Measurements from ENCODE around the gene GLMN.

The GLMN gene, protein sequence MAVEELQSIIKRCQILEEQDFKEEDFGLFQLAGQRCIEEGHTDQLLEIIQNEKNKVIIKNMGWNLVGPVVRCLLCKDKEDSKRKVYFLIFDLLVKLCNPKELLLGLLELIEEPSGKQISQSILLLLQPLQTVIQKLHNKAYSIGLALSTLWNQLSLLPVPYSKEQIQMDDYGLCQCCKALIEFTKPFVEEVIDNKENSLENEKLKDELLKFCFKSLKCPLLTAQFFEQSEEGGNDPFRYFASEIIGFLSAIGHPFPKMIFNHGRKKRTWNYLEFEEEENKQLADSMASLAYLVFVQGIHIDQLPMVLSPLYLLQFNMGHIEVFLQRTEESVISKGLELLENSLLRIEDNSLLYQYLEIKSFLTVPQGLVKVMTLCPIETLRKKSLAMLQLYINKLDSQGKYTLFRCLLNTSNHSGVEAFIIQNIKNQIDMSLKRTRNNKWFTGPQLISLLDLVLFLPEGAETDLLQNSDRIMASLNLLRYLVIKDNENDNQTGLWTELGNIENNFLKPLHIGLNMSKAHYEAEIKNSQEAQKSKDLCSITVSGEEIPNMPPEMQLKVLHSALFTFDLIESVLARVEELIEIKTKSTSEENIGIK

DNA sequence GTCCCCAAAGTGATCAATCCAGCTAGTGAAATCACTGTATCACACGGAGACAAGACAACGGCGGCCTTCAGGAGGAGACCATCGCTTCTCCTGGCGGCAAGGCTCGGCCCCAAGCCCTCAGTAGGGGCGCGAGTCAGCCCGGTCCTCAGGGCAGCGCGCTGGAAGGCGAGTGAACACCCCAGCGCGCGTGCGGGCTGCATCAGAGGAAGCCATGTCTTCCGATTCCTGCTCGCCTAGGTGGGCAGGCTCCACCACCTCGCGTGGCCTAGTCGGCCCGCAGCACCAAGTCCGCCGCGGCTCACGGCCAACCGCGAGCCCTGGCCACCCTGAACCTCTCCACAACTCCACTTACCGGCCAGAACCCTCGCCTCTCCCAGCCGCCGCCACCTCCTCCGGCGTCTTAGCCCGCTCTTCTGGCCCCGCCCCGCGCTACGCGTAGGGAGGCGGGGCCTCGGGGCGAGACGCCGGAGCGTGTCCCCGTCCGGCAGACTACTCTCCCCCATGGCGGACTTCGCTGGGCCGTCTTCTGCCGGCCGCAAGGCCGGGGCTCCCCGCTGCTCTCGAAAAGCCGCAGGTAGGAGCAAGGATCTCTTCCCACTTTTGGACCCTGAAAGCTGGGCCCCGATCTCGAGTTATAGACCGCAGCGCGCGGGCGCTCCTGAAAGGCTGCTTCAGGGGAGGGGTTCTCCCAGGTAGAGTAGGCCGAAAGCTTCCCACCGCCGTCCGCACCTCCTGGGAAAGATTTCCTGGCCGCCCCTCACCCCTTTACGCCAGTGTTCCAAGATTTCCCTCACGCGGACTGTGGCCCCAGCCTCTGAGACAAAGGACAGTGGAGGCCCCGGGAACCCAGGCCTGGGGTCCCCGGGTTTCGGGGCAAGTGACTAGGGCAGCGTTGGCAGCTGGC is at the start of gene GLMN, which contains the start of gene RPAP2:
GLMN (minus strand) TSS at position 415 of the 904 bp plus-strand sequence. CDS start 988 bp downstream, outside the sequence.
RPAP2 (plus strand) TSS at position 487 of the 904 bp plus-strand sequence; CDS start at position 502, 15 bp downstream.
- peak; percentile 80 to 96 for DNase-seq

DNA sequence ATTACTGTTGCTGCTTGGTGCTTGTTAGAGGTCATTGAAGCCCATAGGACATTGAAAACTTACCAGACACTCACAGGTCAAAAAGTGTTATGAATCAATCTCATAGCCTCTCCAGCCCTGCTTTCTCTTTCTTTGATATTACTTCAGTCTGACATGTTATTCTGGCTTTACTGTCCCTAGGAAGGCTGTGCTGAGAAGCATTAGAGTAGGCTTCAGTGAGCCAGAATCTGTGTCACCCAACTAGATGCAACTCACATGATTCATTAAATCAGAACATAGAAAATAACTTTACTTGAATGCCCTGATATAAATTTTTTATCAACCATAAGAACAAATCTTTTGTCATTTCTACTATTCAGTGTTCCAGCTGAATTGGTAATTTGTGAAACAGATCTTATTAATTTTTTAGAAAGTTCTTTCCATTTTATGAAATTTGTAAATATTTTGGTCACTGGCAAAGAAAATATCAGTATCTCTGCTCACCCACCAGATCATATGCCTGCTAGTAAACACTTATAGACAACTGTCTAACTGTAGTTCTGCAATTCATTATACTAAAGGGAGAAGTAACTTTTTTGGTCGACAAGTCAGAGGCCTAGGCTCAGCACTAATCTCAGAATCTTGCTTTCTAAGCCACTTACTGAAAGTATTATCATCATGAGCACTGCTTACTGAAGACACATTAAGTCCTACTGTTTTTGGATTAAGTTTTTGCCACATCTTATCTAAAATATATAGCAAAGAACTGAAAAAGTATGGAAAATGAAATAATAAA is 48.3 kb upstream of the GLMN start:
- no peak for DNase-seq

DNA sequence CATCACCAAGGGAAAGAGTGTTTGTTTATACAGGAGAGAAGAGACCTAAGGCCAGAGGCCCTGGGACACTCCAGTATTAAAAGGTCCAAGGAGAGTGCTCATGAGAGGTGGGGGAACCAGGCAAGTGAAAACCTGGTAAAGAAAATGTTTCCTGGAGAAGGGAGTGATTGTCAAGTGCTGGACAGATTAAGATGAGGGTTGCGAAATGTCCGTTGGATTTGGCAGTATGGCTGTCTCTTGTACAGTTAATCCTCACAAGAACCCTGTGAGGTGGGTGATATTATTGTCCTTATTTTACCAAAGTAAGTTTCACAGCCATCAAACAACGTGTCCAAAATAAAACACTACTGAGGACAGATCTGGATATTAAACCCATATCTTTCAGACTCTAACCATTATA is 44.3 kb upstream of the GLMN start:
- DNase-seq, result no peak

DNA sequence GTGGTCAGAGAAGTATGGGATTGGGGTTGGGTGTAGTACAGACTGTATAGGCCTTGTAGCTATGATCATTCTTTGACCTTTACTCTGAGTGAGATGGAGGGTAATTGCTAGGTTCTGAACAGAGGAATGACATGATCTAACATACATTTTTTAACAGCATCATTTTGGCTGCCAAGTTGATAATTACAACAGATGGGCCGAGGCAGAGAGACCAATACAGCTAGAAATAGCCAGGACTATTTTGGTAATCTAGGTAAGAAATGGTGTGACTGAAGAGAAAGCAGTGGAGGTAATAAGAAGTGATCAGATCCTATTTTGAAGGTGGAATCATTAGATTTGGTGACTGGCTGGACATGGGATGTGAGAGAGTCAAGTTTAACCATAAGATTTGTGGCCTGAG is 43.6 kb upstream of the GLMN start:
- no peak for DNase-seq

DNA sequence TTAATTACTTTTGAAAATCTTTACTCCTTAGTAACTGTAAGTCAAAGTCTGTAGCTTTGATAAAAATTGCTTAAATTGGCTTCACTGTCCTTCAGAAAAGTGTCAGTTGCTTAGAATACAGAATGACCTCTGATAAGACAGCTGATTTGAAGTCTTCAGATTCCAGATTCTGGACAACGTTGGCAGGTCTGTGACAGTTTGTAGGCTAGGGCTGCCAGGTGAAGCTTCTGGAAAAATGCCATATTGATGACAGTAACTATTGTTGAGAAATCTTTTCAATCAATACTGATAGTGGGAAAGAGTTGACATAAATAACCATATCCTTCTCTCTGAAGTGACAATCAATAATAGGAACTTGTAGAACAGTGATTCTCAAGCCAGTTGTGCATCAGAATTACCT is 41.4 kb upstream of the GLMN start:
- DNase-seq, result no peak

DNA sequence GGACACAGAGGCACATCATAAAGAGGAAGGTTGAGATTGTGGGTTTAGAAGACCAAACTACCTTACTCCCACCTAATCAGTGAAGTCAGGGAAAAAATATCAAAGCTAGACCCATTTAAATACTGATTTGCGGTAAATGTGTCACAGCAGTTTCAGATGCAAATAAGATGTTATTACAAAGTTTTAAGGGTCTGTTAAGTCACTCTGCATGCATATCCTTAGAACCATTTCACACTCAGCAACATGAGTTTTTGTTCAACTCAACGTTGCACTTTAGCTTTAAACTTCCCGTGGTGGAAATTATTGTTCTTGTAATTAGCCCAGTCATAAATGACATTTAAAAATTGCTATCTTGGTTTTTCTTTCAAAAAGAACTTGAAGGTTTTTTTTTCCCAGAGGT is 34.9 kb upstream of the GLMN start:
- no peak for DNase-seq

DNA sequence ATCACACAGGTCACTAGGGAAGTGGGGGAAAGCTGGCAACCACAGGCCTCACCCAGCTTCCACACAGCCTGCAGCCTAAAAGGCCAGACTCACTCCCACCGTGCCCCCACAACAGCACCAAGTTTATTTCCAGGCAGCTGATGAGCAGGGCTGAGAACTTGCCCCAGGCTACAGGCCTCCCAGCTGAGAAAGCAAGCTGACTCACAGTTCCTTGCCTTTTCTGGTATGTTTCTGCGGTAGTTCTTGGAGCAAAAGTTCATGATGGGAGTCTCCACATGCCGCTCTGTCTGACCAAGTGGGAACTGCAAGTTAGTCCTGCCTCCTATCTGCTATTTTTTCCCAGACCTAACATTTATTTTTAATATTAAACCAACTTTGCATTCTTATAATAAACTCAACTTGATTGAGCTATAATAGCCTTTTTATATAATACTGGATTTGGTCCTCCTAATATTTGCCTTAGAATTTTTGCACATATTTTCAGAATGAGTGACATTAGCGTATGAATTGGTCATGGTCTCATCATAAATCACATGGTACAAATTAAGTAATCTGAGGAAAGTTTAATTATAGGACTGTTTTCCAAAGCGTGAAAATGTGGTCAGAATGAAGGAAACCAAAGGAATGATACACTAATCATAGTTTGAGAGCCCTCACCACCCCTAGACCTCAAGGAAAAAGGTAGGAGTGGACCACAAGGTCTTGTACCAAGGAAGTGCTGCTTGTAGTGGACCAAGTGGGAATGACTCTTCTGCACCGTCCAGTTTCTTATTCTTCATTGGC is 30.8 kb upstream of the GLMN start:
- no peak for DNase-seq

DNA sequence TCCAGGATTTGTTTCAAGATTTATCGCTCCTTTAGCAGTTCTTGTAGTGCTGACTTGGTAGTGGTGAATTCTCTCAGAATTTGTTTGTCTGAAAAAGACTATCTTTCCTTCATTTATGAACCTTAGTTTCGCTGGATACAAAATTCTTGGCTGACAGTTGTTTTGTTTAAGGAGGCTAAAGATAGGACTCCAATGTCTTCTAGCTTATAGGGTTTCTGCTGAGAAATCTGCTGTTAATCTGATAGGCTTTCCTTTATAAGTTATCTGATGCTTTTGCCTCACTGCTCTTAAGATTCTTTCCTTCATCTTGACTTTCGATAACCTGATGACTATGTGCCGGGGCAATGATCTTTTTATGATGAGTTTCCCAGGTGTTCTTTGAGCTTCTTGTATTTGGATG is 29.0 kb upstream of the GLMN start:
- DNase-seq, result no peak

DNA sequence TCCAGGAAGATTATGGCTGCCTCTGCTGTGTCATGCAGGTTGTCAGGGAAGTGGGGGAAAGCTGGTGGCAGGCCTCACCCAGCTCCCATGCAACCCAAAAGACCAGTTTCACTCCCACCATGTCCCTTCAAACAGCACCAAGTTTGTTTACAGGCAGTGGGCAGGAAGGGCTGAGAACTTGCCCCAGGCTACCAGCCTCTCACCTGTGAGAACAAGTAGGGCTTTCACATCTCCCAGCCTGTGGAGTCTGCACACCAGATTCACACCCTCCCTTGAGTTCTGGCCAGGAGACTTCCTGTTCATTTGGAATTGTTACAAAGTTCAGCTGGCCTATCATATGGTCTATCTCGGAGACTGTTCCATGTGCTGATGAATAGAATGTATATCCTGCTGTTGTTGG is 27.9 kb upstream of the GLMN start:
- DNase-seq, result no peak

DNA sequence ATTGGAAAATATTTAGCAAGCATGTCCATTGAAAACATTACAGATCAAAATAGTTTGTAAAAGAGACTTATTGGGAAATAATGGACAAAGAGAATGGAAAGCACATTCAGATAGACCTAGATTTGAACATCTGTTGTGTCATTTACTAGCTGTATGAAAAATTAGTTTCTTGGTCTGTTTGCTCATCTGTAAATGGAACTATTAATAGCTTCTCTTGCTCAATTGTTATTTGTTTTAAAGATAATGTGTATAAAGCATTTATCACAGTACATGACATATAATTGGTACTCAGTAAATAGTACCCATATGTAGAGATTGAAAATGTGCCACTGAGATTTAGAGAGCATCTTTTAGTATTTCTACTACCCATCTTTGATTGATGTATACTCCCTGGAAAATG is 26.0 kb upstream of the GLMN start:
- no peak for DNase-seq

DNA sequence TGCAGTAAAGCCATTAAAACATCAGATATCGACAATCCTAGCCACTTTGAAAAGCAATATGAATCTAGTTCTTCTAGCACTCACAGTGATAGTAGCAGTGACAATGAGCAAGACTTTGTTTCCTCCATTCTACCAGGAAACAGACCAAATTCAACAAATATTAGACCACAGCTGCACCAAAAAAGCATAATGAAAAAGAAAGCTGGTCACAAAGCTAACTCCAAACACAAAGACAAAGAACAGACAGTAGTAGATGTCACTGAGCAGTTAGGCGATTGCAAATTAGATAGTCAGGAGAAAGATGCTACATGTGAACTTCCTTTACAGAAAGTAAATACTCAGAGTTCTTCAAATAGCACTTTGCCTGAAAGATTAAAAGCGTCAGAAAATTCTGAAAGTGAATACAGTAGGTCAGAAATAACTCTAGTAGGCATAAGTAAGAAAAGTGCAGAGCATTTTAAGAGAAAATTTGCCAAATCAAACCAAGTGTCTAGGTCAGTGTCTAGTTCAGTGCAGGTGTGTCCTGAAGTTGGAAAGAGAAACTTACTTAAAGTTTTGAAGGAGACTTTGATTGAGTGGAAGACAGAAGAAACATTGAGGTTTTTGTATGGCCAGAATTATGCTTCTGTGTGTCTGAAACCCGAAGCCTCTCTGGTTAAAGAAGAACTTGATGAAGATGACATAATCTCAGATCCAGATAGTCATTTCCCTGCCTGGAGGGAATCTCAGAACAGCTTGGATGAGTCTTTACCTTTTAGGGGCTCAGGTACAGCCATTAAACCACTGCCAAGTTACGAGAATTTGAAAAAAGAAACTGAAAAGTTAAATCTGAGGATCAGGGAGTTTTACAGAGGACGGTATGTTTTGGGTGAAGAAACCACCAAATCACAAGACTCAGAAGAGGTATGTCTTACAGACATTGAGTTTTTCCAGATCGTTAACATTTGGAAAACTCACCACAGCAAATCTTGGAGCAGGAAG is 25.0 kb upstream of the GLMN start:
- no peak for DNase-seq

DNA sequence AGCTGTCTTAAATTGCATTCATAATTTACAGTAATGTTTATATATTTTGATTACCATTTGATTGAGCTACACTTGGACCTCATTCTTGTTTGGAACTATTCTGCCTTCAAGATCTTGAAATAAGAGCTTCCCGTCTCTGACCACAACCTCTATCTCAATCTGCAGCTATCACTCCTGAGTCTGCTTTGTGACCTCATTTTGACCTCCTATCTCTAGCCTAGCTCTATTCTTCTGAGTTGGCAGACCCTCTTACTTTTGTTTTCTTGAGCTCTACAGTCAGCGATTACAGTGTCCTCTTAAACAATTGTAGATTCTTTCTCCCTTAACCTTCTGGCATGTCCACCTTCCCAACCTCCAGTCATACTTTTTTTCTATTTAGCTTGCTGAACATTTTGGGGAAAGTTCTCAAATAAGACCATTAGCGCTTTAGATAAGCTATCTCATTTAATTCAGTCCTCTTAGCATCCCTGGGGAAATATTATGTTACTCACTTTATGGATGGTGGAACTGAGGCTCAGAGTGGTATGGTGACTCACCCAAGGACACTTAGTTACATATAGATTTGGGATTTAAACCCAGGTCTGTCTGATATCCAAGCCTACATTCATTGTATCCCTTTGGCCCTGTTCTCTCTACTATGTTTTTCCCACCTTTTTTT is 19.2 kb upstream of the GLMN start:
- no peak for DNase-seq

DNA sequence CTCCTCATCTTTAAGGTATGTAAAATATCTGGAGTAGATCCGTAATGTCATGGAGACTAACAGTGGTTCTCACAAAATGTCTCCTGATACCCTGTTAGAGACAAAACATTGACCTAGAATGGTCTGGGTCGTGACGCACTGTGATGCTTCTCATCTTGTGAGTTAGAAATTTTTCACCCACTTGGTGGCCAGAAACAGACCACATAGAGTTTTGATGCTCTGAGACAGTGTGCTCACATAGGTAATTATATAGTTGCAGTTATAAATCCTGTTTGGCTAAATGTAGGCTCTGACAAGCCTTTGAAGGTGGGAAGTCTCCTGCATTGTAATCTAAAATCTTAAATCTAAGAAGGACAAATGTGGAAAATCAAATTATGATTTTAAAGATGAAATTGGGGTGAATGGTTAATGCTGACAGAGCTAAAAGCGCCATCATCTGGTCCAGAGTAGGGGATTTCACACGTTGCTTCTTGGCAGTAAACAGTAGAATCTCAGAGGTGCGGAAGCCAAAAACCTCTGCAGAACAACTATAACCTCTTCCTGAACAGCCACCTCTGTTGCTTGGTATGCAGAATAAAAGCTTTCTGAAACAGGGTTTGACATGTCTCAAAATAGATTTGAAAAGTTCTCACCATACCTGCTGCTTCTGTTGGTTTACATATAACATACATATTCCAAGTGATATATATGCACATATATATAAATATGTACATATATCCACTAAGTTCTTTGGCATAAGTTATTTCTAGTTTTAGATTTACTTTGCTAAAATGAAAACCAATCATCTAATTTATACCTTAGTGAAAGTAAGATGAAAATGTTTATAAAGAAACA is 17.2 kb upstream of the GLMN start:
- no peak for DNase-seq

DNA sequence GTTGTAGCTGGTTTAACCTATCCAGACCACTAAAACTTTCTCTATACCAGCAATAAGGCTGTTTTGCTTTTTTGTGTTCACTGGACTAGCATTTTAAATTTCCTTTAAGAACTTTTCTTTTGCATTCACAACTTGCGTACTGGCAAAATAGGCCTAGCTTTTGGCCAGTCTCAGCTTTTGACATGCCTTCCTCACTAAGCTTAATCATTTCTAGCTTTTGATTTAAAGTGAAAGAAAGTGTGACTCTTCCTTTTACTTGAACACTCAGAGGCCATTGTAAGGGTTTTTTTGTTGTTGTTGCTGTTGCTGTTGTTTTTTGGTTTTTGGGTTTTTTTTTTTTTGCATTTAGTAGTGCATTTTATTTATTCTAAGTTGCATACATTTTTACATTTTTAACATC is 15.2 kb upstream of the GLMN start:
- no peak for DNase-seq

DNA sequence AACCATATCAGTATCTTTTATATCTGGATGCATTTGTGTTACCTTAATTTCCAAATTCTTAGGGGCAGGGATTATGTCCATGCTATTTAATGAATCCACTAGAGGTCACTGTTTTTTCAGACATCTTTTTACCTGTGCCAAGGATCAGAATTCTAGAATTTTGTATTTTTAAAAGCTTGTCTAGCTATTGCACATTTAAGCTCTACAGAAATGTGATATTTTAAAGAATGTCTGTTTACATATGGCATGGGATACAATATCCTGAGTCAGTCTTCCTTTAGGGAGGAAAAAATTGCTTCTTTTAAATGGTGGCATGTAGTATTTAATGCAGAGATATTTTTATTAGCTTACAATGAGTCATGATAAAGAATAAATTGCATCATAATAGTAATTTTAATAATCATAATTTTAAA is 11.4 kb upstream of the GLMN start:
- DNase-seq, result peak in 1 of 2 experiments; percentile 38

DNA sequence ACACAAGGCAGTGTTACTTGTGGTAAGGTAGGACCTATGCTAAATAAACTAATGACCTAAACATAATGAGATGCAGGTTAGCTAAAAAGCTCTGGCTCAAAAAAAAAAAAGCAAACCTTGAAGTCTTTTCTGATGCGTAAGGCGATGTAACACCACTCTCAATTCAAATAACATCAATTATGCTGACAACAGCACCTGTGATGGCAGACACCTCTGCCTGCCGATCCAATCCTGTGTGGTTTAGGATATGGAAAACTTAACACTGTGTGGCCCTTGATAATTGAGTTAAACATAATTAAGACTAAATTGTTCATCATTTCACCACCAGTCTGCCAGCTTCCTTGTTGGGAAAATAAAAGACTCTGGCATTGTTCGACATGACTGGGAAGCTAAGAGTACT is 9.2 kb upstream of the GLMN start:
- DNase-seq, result no peak

DNA sequence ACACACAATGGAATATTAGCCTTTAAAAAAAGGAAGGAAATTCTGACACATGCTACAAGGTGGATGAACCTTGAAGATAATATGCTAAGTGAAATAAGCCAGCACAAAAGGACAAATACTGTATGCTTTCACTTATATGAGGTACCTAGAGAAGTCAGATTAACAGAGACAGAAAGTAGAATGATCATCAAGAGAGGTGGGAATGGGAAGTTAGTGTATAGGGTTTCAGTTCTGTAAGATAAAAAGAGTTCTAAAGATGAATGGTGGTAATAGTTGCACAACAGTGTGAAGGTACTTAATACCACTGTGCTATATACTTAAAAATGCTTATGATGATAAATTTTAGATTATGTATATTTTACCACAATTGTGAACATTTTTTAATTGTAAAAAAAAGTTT is 7.2 kb upstream of the GLMN start:
- DNase-seq, result no peak

DNA sequence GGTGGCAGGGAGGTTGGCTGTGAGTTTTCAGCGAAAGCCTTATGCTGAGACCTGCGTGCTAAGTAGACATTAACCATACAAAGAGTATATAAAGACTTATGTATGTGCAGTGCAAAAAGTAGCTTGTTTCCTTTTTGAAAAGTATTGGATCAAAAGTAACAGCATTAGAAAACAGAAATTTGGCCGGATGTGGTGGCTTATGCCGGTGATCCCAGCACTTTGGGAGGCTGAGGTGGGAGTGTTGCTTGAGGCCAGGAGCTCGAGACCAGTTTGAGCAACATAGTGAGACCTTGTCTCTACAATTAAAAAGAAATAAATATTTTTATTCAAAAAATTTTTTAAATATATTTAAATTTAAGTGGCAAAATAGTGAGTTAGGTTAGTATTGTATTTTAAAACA is 2.2 kb upstream of the GLMN start:
- DNase-seq, result no peak

All from NCI-H526 (cell line).